K562 (cell line): ENCODE results near the gene TMED4. TPM values are rescaled to one million over a fixed set of nuclear protein-coding genes. Genes with fewer than 3 reads are reported as not detected.

Source experiments
- ATF1 ChIP-seq, 2 experiments: fragments of 450-650 bp in 1 of 2; IDR thresholded peaks; 2 replicates each; pipeline ENCODE4 v1.6.1; 2016; ENCODE audit warnings: missing compliant biosample characterization in 1 of 2, missing genetic modification characterization in 1 of 2
- ATF7 ChIP-seq: fragments of 450-650 bp; IDR thresholded peaks from 2 replicates; pipeline ENCODE4 v1.7.1; 2014; ENCODE audit warnings: mild to moderate bottlenecking, moderate library complexity
- JUN ChIP-seq, 2 experiments: sonication (generic) in 1 of 2; formaldehyde crosslinking in 1 of 2; IDR thresholded peaks; 2 replicates each; pipeline versions ENCODE4 v1.6.1 to v1.8.0; 2012 to 2022; ENCODE audit warnings: borderline replicate concordance in 2 of 2, mild to moderate bottlenecking in 2 of 2, improper control_type of control experiment in 1 of 2, low read depth in 1 of 2, low read length in 1 of 2, missing genetic modification reagents in 1 of 2
- KLF10 ChIP-seq: fragments of 250-450 bp; sonication (Bioruptor Pico); IDR thresholded peaks from 2 replicates; pipeline ENCODE4 v1.6.1; 2021; ENCODE audit warnings: matching md5 sums
- PRPF4 ChIP-seq: fragments of 200-400 bp; formaldehyde crosslinking; IDR thresholded peaks from one replicate; pipeline ENCODE4 v1.6.1; 2017; ENCODE audit warnings: low read length, low read depth, mild to moderate bottlenecking; ENCODE audit not compliant: insufficient read depth, poor library complexity, severe bottlenecking
- REST ChIP-seq, 2 experiments: fragments of 450-650 bp; formaldehyde crosslinking in 1 of 2; IDR thresholded peaks; 2 replicates each; pipeline versions ENCODE4 v1.4.0 to v1.6.1; 2014 to 2020; ENCODE audit warnings: mild to moderate bottlenecking in 2 of 2, borderline replicate concordance in 1 of 2, low read depth in 1 of 2
- TAL1 ChIP-seq: fragments of 450-650 bp; IDR thresholded peaks from 2 replicates; pipeline ENCODE4 v1.6.1; 2016; ENCODE audit warnings: mild to moderate bottlenecking
- TEAD4 ChIP-seq, 2 experiments: sonication (generic) in 1 of 2; formaldehyde crosslinking in 1 of 2; IDR thresholded peaks; 2 replicates each; pipeline versions ENCODE4 v1.6.1 to v1.8.0; 2012 to 2022; ENCODE audit warnings: borderline replicate concordance in 1 of 2, inconsistent platforms in 1 of 2, low read length in 1 of 2, mild to moderate bottlenecking in 1 of 2, missing genetic modification reagents in 1 of 2
- THRB ChIP-seq: fragments of 450-650 bp; formaldehyde crosslinking; conservative IDR thresholded peaks from 2 replicates; pipeline ENCODE4 v1.4.0; 2022; ENCODE audit warnings: mild to moderate bottlenecking, missing genetic modification characterization
- ZBTB1 ChIP-seq: sonication (generic); formaldehyde crosslinking; IDR thresholded peaks from 2 replicates; pipeline ENCODE4 v1.8.1; 2023; ENCODE audit warnings: missing genetic modification reagents, low read depth, mild to moderate bottlenecking, borderline replicate concordance
- ZHX1 ChIP-seq: fragments of 150-350 bp; conservative IDR thresholded peaks from 2 replicates; pipeline ENCODE4 v1.6.1; 2014; ENCODE audit warnings: low read length
- ZNF444 ChIP-seq: fragments of 250-450 bp; sonication (Bioruptor Pico); IDR thresholded peaks from 2 replicates; pipeline ENCODE4 v1.4.0; 2020; ENCODE audit warnings: mild to moderate bottlenecking, moderate library complexity
- polyA plus RNA-seq, 8 experiments: library from polyadenylated mRNA; depleted of rRNA in 4 of 8; stranded (reverse) in 5 of 8; unstranded in 3 of 8; fragments of >200 nt; fragmentation: Nextera tagmentation in 2 of 8; fragmentation: Illumina TruSeq in 1 of 8; extraction: Ambion mirVana in 2 of 8; extraction: Trizol in 1 of 8; gene quantifications; 2 replicates each; pipeline versions ENCODE4 v1.2.1 to v1.2.3, GENCODE V29; 2011 to 2014; ENCODE audit warnings: inconsistent platforms in 1 of 8, missing spikeins in 1 of 8
- total RNA-seq, 7 experiments: library from RNA; depleted of rRNA in 6 of 7; stranded (reverse); fragments of >200 nt in 6 of 7; fragmentation: Illumina TruSeq in 2 of 7; extraction: Trizol in 2 of 7; gene quantifications; 2 replicates each; pipeline versions ENCODE4 v1.2.1 to v1.2.3, GENCODE V29; 2011 to 2021; ENCODE audit warnings: low replicate concordance in 1 of 7

Gene TMED4
- total and polyA plus RNA-seq, 9 of the 15 experiments (the other 6 are each of a cell fraction or from before 2014, with no cell fraction given) = 20.3 to 64.0 (median 42.1) TPM

- TF ChIP-seq ZHX1 = no peak
- TF ChIP-seq ATF1 (CRISPR knock-in tag; IDR thresholded peaks at IDR 0.05) = no peak
- 0 out of 2 replicates have a peak, but pooled peaks have one; percentile 19 for TF ChIP-seq ATF1 (tag; IDR thresholded peaks at IDR 0.05)
- TF ChIP-seq ZNF444 (CRISPR knock-in tag) = no peak
- 0 out of 2 replicates have a peak, but pooled peaks have one; percentile 39 for TF ChIP-seq ZBTB1
- no peak for TF ChIP-seq TEAD4 (IDR thresholded peaks at IDR 0.05; ENCODE audit: low read length)
- TF ChIP-seq TEAD4 (CRISPR knock-in tag; IDR thresholded peaks at IDR 0.05; ENCODE audit: borderline replicate concordance) = no peak
- peak; percentile 11; the same call in 1 of the 2 replicates for TF ChIP-seq ATF7
- no peak for TF ChIP-seq PRPF4
- no peak for TF ChIP-seq KLF10 (CRISPR knock-in tag)
- TF ChIP-seq JUN (IDR thresholded peaks at IDR 0.05; ENCODE audit: borderline replicate concordance, low read depth, low read length) = 0 out of 2 replicates have a peak, but pooled peaks have one; percentile 8
- TF ChIP-seq JUN (CRISPR knock-in tag; IDR thresholded peaks at IDR 0.05; ENCODE audit: borderline replicate concordance) = no peak
- TF ChIP-seq THRB = no peak
- TF ChIP-seq REST (IDR thresholded peaks at IDR 0.05; ENCODE audit: borderline replicate concordance) = peak; percentile 60; the same call in 1 of the 2 replicates
- 0 out of 2 replicates have a peak, but pooled peaks have one; percentile 40 for TF ChIP-seq REST (CRISPR knock-in tag; IDR thresholded peaks at IDR 0.05; ENCODE audit: low read depth)
- no peak for TF ChIP-seq TAL1
These were observed 16.8 kb downstream of the TMED4 start (continued) for GRCh38 chr7:44565097-44565794.
